ENCODE measurements around the gene SPTBN5. TPM values are rescaled to one million over a fixed set of nuclear protein-coding genes. Genes with fewer than 3 reads are reported as not detected.

Gene SPTBN5
- total RNA-seq, 1 experiment from 2014 or later, result 2.1 TPM

DNA sequence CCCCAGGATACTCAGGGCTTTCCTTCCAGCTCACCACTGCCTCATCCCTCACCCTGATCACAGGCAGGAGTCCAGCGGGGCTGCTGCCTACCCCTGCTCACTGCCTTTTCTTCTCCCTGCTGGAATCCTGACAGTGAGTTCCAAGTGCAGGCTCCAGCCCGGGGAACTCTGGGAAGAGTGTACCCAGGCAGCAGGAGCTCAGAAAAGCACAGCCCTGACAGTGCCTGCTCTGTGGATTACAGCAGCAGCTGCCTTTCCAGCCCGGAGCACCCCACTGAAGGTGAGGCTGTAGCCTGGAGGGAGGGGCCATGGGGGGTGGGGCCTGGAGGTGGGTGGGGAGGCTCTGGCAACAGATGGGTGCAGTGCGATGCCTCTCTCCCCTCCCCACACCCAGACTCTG is 72.0 kb downstream of the SPTBN5 start:
- no peaks in the 10 kb centered on the region for H3K27me3 ChIP-seq (ENCODE audit: control insufficient read depth, insufficient read depth, low read length)
- DNase-seq (ENCODE audit: low read depth, low spot score), result no peak
- ChIA-PET CTCF (no interaction called here), POLR2A (no interaction called here)
- intact Hi-C loops (cut with micrococcal nuclease; ENCODE audit: unreplicated experiment) (no loop called here), in situ Hi-C loops (cut with HindIII; ENCODE audit: low pct_unique_long_range_greater_than_20kb, low sequenced_read_pairs) (no loop called here)
- no peak overlapping the region for H3K4me3 ChIP-seq (ENCODE audit: low read depth in 2 of 2, low read length in 2 of 2)
- ATAC-seq, result no peak
- no TSS peak for BruUV-seq (replicated peaks)
- H3K4me1 ChIP-seq (ENCODE audit: control insufficient read depth, insufficient read depth, low read length), result no peaks in the 10 kb centered on the region
- H3K27ac ChIP-seq (ENCODE audit: low read length), result no peak overlapping the region
- peaks cover 2% of the 10 kb centered on the region; the same call in 1 of the 2 replicates for H3K36me3 ChIP-seq (ENCODE audit: control insufficient read depth, insufficient read depth, low read length)
- H3K9me3 ChIP-seq (ENCODE audit: control insufficient read depth, insufficient read depth, low read depth, low read length), result no peaks in the 10 kb centered on the region
- TF ChIP-seq POLR2AphosphoS5 (IDR thresholded peaks at IDR 0.05; ENCODE audit: low read depth, low read length) (no peak), TCF7L2 (IDR thresholded peaks at IDR 0.05; ENCODE audit: low read depth, low read length) (no peak), SIN3A (IDR thresholded peaks at IDR 0.05; ENCODE audit: borderline replicate concordance, insufficient read depth, low read depth, low read length) (no peak)
- TF ChIP-seq, protein P1, sequence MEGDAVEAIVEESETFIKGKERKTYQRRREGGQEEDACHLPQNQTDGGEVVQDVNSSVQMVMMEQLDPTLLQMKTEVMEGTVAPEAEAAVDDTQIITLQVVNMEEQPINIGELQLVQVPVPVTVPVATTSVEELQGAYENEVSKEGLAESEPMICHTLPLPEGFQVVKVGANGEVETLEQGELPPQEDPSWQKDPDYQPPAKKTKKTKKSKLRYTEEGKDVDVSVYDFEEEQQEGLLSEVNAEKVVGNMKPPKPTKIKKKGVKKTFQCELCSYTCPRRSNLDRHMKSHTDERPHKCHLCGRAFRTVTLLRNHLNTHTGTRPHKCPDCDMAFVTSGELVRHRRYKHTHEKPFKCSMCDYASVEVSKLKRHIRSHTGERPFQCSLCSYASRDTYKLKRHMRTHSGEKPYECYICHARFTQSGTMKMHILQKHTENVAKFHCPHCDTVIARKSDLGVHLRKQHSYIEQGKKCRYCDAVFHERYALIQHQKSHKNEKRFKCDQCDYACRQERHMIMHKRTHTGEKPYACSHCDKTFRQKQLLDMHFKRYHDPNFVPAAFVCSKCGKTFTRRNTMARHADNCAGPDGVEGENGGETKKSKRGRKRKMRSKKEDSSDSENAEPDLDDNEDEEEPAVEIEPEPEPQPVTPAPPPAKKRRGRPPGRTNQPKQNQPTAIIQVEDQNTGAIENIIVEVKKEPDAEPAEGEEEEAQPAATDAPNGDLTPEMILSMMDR (IDR thresholded peaks at IDR 0.05), result no peak
- TF ChIP-seq, protein P2, sequence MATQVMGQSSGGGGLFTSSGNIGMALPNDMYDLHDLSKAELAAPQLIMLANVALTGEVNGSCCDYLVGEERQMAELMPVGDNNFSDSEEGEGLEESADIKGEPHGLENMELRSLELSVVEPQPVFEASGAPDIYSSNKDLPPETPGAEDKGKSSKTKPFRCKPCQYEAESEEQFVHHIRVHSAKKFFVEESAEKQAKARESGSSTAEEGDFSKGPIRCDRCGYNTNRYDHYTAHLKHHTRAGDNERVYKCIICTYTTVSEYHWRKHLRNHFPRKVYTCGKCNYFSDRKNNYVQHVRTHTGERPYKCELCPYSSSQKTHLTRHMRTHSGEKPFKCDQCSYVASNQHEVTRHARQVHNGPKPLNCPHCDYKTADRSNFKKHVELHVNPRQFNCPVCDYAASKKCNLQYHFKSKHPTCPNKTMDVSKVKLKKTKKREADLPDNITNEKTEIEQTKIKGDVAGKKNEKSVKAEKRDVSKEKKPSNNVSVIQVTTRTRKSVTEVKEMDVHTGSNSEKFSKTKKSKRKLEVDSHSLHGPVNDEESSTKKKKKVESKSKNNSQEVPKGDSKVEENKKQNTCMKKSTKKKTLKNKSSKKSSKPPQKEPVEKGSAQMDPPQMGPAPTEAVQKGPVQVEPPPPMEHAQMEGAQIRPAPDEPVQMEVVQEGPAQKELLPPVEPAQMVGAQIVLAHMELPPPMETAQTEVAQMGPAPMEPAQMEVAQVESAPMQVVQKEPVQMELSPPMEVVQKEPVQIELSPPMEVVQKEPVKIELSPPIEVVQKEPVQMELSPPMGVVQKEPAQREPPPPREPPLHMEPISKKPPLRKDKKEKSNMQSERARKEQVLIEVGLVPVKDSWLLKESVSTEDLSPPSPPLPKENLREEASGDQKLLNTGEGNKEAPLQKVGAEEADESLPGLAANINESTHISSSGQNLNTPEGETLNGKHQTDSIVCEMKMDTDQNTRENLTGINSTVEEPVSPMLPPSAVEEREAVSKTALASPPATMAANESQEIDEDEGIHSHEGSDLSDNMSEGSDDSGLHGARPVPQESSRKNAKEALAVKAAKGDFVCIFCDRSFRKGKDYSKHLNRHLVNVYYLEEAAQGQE (IDR thresholded peaks at IDR 0.05; ENCODE audit: insufficient read depth in 1 of 2, low read depth in 2 of 2, low read length in 1 of 2), result no peak

DNA sequence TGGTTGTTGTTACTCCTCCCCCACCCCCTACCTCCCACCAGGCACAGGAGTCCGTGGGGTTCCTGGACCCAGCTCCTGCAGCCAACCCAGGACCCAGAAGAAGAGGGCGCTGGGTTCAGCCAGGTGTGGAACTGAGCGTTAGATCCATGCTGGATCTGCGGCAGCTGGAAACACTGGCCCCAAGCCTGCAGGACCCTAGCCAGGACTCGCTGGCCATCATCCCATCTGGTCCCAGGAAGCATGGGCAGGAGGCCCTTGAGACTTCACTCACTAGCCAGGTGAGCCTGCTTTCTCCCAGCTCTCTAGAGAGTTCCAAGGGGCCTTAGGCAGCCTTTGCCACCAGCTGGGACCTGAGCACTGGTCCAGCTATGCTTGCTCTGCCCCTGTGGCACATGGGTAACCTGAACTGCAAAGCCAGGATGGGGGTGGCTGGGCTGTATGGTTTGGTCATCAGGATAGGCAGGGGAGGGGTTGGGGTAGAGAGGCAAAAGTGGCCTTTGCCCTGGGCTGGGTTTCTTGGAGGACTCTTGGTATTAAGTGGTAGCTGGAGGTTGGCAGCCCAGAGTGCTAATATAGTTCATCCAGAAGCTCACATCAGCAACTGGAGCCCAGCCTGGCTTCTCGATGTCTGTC is 72.9 kb downstream of the SPTBN5 start:
- in situ Hi-C loops (cut with HindIII; ENCODE audit: low pct_unique_long_range_greater_than_20kb, low sequenced_read_pairs), result no loop called here
- peaks cover 2% of the 10 kb centered on the region; the same call in 1 of the 2 replicates for H3K36me3 ChIP-seq (ENCODE audit: control insufficient read depth, insufficient read depth, low read length)
- no peaks in the 10 kb centered on the region for H3K9me3 ChIP-seq (ENCODE audit: control insufficient read depth, insufficient read depth, low read depth, low read length)
- H3K4me1 ChIP-seq (ENCODE audit: control insufficient read depth, insufficient read depth, low read length), result no peaks in the 10 kb centered on the region
- H3K27ac ChIP-seq (ENCODE audit: low read length), result no peak overlapping the region
- ChIA-PET CTCF (interaction anchor here (1.1 kb wide), 1 partner anchor 48 kb away, joined by 3 read pairs; no protein-coding TSS in a partner anchor), POLR2A (interaction anchor here (0.6 kb wide), 1 partner anchor 40 kb away, joined by 3 read pairs; no protein-coding TSS in a partner anchor)
- no TSS peak for BruUV-seq (replicated peaks)
- no peaks in the 10 kb centered on the region for H3K27me3 ChIP-seq (ENCODE audit: control insufficient read depth, insufficient read depth, low read length)
- DNase-seq (ENCODE audit: low read depth, low spot score) (no peak), ATAC-seq (no peak)
- H3K4me3 ChIP-seq (ENCODE audit: low read depth in 2 of 2, low read length in 2 of 2), result no peak overlapping the region
- intact Hi-C loops (cut with micrococcal nuclease; ENCODE audit: unreplicated experiment), result no loop called here
- TF ChIP-seq SIN3A (IDR thresholded peaks at IDR 0.05; ENCODE audit: borderline replicate concordance, insufficient read depth, low read depth, low read length) (no peak), TCF7L2 (IDR thresholded peaks at IDR 0.05; ENCODE audit: low read depth, low read length) (no peak), POLR2AphosphoS5 (IDR thresholded peaks at IDR 0.05; ENCODE audit: low read depth, low read length) (no peak)
- TF ChIP-seq, protein P2 (IDR thresholded peaks at IDR 0.05; ENCODE audit: insufficient read depth in 1 of 2, low read depth in 2 of 2, low read length in 1 of 2), result no peak
- TF ChIP-seq, protein P1 (IDR thresholded peaks at IDR 0.05), result no peak
